Fibroblast of skin of left biceps (primary cell): ENCODE results near the gene SLC25A23.
A peak's percentile ranks its signal among the peaks of the same experiment; 100 is the strongest.
"Not testable (repeated sequence)": the region's sequence is repeated elsewhere in the genome, so short reads cannot be mapped to it uniquely, and the experiment has no call there.

ENCODE experiments used
- DNase-seq, 2 experiments: peaks; one replicate each; pipeline ENCODE4 v3.0.0-alpha.2; 2013; ENCODE audit warnings: low read depth in 2 of 2

Gene SLC25A23

GRCh38 chr19:6459262-6460098, at the start of gene SLC25A23:
SLC25A23 (minus strand) TSS chr19:6459792; CDS start chr19:6459628, 164 bp downstream.
- peak; percentile 49 to 53 for DNase-seq

DNA sequence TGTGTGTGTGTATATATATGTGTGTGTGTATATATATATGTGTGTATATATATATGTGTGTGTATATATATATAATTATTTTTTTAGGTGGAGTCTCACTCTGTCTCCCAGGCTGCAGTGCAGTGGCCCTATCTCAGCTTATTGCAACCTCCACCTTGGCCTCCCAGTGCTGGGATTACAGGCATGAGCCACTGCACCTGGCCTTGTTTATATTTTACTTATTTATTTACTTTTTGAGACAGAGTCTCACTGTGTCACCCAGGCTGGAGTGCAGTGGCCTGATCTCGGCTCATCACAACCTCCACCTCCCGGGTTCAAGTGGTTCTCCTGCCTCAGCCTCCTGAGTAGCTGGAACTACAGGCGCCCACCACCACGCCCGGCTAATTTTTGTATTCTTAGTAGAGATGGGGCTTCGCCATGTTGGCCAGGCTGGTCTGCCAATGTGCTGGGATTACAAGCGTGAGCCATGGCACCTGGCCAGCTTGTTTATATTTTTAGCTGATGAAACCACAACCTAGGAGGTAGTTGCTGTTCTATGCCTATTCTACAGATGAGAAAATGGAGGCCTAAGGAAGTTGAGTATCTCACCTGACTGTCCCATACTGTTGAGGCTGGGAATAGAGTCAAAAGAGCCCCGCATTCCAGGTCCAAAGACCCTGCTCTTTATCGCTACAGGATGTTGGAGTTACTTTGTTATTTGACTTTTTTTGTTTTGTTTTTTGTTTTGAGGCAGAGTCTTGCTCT, 48.6 kb upstream of the SLC25A23 start:
- DNase-seq: not testable (repeated sequence)

DNA sequence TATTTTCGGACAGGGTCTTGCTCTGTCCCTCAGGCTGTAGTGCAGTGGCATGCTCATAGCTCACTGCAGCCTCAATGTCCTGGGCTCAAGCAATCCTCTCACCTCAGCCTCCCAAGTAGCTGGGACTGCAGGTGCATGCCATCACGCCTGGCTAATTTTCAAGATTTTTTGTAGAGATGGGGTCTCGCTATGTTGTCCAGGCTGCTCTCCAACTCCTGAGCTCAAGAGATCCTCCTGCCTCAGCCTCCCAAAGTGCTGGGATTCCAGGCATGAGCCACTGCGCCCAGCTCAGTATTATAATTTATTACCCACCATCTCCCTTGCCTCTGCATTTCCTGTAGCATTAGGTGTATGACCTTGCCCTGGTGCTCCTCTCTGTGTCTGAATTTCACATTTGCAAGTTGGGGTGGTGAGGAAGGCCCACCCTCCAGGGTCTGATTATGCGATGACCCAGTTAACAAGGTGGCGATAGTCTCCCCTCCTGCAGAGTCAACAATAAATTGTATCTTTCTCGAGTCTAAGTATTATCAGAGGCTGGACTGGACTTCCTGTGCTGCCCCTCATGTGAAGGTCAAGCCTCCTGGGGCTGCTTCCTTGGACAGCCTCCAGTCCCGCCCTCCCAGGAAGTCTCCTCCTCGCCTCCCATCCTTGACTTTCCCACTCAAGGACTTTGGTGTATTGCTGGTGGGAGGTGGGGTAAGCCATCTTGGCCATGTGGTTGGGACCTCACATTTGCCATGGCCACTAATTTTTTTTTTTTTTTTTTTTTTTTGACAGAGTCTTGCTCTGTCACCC, 44.0 kb upstream of the SLC25A23 start:
- DNase-seq: no peak

DNA sequence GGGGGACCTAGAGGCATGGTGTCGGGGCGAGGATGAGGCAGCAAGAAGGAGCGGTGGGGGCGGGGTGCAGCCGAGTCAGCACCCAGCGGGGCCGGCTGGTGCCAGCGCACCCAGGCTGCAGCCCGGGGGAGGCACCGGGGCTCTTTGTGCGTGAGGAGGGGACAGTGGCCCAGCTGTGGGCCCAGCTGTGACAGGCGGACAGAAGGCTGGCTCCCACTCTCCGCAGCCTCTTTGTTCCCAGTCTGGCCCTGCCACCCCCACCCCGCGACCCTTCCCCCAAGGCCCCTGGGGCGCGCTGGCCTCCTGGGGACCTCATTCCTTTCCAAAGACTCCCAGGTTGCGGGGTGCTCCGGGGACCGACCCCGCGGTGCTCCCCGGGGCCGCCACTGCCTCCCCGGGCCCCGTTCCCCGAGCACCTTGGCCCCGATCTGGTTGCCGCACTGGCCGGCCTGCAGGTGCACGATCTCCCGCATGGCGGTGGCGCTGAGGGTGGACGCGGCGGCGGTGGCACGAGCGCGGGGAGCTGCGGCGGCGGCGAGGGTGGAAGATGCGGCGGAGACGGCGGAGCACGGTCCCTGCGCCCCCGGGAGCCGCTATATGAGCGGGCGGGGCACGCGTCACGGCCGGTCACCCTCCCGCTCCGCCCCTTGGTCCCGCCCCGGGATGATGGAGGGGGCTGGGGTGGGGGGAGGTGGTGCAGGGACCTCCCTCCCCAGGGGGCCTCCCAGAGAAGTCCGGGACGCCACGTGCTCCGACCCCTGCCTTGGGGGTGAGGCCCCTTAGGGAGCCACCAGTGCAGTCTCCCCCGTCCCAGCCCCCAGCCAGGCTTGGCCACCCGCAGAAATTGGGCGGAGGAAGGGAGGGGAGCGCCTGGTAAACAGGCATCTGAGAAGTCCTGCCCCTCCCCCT, 42.4 kb upstream of the SLC25A23 start, which contains the start of gene TUBB4A:
Gene TUBB4A, minus strand, starts transcription at position 570 of the 909 bp plus-strand sequence. Its CDS starts 97 bp downstream, at position 473.
- DNase-seq: no peak

DNA sequence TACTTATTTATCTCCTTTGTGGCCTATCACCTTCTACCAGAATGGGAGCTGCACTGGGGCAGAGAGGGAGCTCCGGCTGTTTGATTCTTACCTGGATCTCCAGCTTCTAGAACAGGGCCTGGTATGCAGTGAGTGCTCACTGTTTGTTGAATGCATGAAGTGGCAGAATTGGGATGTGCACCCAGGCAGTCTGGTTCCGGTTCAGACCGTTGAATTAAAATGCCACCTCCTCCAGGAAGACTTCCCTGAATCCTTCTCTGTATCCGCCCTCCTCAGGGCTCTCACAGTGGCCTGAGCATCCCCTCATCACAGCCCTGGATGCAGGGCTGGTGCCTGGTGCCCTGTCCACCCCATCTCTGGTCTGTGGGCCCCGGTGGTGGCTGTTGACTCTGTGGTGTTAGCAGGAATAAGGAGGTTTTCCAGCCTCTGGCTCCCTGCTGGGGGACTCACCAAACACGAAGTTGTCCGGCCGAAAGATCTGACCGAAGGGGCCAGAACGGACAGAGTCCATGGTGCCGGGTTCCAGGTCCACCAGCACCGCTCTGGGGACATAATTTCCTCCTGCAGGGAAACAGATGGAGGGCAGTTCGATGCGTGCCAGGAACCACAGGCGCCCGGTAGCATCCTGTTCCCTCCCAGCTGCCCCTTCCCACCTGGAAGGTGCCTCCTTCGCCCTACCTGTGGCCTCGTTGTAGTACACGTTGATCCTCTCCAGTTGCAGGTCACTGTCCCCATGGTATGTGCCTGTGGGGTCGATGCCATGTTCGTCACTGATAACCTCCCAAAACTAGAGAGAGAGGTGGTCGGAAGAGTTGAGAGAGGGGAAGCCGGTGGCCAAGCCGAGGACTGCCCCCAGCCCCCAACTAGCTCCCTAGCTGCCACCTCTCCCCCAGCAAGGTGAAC, 41.5 kb upstream of the SLC25A23 start:
- DNase-seq: no peak

DNA sequence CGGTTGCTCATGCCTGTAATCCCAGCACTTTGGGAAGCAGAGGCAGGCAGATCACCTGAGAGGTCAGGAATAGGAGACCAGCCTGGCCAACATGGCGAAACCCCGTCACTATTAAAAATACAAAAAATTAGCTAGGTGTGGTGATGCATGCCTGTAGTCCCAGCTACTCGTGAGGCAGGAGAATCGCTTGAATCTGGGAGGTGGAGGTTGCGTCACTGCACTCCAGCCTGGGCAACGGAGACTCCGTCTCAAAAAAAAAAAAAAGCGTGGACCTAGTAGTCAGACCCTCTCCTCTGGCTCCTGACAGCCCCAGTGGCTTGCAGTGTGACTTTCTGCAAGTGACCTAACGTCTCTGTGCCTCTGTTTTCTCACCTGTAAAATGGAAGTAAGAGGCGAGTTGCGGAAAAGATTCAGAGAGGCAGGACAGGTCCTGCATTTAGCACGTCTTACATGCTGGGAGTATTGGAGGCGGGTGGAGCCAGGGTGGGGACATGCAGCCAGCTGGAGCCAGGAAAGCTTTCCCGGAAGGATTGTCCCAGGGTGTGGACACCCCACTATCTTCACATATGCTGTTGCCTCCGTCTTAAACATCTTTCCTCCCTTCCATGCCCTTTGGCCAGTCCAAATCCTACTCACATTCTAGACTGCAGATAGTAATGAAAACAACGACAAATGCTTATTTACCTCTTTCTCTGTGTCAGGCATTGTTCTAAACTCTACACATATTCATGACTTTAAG, 39.6 kb upstream of the SLC25A23 start:
- no peak for DNase-seq

GRCh38 chr19:6498294-6499036, 38.9 kb upstream of the SLC25A23 start:
- no peak for DNase-seq

GRCh38 chr19:6495947-6496346, 36.4 kb upstream of the SLC25A23 start:
- DNase-seq: no peak

GRCh38 chr19:6494438-6495036, 34.9 kb upstream of the SLC25A23 start:
- DNase-seq: no peak

DNA sequence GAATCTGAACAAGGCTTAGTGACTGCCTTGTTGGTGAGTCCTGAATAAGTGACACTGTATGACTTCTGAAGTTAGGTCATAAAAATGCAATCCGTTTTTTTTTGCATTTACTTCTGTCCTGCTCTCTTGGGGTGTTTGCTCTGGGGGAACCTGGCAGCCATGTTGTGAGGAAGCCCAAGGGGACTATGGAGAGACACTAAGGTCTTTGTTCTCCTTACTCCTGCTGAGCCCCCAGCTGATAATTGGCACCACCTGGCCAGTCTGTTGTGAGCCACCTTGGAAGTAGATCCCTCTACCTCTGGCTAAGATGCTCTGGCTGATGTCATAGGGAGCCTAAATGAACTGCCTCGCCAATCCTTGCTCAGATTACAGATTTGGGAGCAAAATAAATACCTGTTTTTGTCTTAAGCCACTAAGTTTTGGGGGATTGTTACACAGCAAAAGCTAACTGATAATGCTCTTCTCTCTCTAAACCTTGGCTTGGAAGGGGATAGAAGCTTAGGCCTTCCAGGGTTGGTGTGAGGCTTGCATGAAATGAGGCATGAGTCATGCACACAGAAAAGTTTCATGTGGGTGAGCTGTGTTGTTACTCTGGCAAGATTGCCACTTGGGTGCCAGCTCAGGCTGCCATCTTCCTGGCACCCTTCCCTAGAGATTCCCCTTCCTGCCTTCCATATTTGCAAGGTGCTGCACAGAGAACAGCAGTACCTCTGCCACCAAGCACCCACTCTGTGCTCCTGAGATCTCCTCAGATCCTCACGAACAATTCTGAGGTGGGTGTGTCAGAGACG, 32.4 kb upstream of the SLC25A23 start:
- no peak for DNase-seq

DNA sequence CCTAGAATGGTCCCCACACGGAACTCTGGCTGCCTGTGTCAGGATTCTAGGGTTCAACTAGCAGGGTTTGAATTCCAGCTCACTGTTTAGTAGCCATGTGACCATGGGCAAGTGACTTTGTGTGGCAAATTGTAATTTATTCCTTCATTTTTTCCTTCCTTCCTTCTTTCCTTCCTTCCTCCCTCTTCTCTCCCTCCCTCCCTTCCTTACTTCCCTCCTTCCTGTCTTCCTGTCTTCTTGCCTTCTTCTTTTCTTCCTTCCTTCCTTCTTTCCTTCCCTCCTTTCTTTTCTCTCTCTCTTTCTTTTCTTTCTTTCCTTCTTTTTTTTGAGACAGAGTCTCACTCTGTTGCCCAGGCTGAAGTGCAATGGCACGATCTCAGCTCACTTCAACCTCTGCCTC, 30.5 kb upstream of the SLC25A23 start:
- DNase-seq: no peak

DNA sequence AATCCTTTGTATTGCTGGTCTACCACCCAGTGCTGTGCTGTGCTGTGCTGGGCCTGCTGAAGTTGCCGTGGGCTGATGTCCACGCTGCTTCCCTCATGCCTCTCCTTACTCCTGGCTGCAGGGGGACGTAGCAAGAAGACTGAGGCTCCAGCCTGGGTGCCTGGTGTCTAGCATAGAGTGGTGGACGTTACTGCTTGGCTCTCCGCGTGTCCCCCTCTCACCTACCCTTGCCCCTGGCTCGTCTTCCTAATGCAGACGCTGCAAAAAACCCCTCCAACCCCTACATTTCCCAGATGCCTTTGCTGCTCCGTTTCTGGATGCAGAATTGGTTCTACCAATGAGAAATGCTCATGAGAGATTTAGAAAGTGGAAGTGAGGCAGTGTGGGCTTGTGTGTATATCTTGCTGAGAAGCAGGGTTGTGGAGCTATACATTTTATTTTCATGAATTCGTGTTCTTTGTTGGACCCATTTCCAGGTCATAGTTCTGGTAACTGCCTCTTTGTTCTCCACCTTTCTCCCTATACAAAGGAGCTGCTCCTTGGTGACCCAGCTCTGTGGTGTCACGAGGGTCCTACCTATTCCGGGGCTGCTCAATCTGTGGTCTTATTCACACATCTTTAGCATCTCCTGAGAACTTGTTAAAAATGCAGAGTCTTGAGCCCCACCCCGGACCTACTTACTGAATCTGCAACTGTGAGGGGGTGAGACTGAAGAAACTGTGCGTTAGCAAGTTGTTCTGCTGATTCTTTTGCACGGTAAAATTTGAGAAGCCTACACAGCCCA, 29.9 kb upstream of the SLC25A23 start:
- no peak for DNase-seq

GRCh38 chr19:6484831-6485230, 25.2 kb upstream of the SLC25A23 start:
- DNase-seq: no peak

DNA sequence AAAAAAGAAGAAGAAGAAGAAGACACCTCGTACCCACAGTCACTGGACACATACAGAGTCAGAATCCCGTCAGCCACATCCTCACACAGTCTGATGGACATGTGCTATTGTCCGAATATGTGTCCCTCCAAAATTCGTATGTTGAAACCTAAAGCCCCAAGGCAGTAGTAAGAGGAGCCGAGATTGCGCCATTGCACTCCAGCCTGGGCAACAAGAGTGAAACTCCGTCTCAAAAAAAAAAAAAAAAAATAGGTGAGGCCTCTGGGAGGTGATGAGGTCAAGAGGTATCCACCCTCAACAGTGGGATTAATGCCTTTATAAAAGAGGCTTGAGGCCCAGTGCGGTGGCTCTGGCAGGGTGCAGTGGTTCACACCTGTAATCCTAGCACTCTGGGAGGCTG, 24.6 kb upstream of the SLC25A23 start:
- DNase-seq: no peak

GRCh38 chr19:6483235-6483634, 23.6 kb upstream of the SLC25A23 start:
- no peak for DNase-seq

DNA sequence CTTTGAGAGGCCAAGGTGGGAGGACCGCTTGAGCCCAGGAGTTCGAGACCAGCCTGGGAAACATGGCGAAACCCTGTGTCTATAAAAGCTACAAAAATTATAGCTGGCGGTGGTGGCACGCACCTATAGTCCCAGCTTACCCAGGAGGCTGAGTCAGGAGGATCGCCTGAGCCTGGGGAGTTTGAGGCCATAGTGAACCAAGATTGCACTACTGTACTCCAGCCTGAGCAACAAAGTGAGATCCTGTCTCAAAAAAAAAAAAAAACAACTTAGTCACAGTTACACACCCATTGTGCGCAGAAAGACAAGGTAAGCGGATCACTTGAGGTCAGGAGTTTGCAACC, 22.7 kb upstream of the SLC25A23 start:
- no peak for DNase-seq
